Tibial artery (tissue), 4 donors: Measurements from ENCODE around the gene NCAPD2.

Source experiments
- DNase-seq, 2 donors: peaks; one replicate each; pipeline ENCODE4 v3.0.0-alpha.2; 2019
- H3K27ac ChIP-seq, 2 donors: fragments of 200-600 bp; sonication (generic) in 1 of 2; 1 replicate in 1 of 2; 2 replicates in 1 of 2; pipeline ENCODE4 v1.5.1; 2018 to 2019; ENCODE audit warnings: mild to moderate bottlenecking in 1 of 2
- H3K27me3 ChIP-seq, 2 donors: fragments of 200-600 bp; sonication (generic) in 1 of 2; one replicate each; pipeline versions ENCODE4 v1.5.1 to v1.6.0; 2016 to 2019
- H3K36me3 ChIP-seq, 3 donors: fragments of 200-600 bp; sonication (generic) in 2 of 3; one replicate each; pipeline ENCODE4 v1.5.1; 2016 to 2019; ENCODE audit warnings: mild to moderate bottlenecking in 2 of 3
- H3K4me1 ChIP-seq, 4 donors: fragments of 200-600 bp; sonication (generic) in 2 of 4; 1 replicate in 3 of 4; 2 replicates in 1 of 4; pipeline ENCODE4 v1.5.1; 2016 to 2019
- H3K4me3 ChIP-seq, 2 donors: fragments of 200-600 bp; sonication (generic) in 1 of 2; 1 replicate in 1 of 2; 2 replicates in 1 of 2; pipeline ENCODE4 v1.5.1; 2018 to 2019; ENCODE audit warnings: mild to moderate bottlenecking in 2 of 2
- H3K9me3 ChIP-seq, 3 donors: fragments of 200-600 bp; sonication (generic) in 1 of 3; one replicate each; pipeline ENCODE4 v1.5.1; 2016 to 2019
- intact Hi-C: fragments of 100-400 bp; cut with DNase I; formaldehyde crosslinking; loops from one replicate; pipeline ENCODE4 v1.15.0; 2023; ENCODE audit warnings: low total_unique reads
- TF ChIP-seq, protein P1 (sequence below), 2 experiments: fragments of 200-600 bp in 1 of 2; fragments of 450-650 bp in 1 of 2; IDR thresholded peaks; one replicate each; pipeline ENCODE4 v1.5.1; 2017 to 2019; ENCODE audit warnings: antibody characterized with exemption in 2 of 2, mild to moderate bottlenecking in 1 of 2, moderate library complexity in 1 of 2

Gene NCAPD2

DNA sequence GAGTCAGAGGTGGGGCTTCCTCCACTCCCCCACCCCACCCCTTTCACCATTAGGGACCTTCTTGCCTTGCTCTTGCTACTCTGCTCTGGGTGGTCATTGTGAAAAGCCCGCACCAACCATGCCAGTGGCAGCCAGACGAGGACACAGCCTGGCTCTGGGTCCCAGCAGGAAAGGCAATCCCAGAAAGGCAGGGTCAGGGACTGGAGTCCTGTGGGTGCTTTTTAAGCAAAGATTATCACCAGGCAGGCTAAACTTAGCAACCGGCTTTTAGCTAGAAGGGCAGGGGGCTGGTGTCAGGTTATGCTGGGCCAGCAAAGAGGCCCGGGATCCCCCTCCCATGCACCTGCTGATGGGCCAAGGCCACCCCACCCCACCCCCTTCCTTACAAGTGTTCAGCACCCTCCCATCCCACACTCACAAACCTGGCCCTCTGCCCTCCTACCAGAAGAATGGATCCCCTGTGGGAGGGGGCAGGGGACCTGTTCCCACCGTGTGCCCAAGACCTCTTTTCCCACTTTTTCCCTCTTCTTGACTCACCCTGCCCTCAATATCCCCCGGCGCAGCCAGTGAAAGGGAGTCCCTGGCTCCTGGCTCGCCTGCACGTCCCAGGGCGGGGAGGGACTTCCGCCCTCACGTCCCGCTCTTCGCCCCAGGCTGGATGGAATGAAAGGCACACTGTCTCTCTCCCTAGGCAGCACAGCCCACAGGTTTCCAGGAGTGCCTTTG, 39.2 kb downstream of the NCAPD2 start:
- H3K36me3 ChIP-seq: peaks cover 41 to 56% (median 56%) of the 10 kb centered on the region in 3 donors

DNA sequence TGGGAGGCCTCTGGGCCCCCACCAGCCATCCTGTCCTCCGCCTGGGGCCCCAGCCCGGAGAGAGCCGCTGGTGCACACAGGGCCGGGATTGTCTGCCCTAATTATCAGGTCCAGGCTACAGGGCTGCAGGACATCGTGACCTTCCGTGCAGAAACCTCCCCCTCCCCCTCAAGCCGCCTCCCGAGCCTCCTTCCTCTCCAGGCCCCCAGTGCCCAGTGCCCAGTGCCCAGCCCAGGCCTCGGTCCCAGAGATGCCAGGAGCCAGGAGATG, 39.7 kb downstream of the NCAPD2 start:
- no peaks in the 10 kb centered on the region for H3K9me3 ChIP-seq
- H3K27me3 ChIP-seq: no peaks in the 10 kb centered on the region
- TF ChIP-seq, protein P1, sequence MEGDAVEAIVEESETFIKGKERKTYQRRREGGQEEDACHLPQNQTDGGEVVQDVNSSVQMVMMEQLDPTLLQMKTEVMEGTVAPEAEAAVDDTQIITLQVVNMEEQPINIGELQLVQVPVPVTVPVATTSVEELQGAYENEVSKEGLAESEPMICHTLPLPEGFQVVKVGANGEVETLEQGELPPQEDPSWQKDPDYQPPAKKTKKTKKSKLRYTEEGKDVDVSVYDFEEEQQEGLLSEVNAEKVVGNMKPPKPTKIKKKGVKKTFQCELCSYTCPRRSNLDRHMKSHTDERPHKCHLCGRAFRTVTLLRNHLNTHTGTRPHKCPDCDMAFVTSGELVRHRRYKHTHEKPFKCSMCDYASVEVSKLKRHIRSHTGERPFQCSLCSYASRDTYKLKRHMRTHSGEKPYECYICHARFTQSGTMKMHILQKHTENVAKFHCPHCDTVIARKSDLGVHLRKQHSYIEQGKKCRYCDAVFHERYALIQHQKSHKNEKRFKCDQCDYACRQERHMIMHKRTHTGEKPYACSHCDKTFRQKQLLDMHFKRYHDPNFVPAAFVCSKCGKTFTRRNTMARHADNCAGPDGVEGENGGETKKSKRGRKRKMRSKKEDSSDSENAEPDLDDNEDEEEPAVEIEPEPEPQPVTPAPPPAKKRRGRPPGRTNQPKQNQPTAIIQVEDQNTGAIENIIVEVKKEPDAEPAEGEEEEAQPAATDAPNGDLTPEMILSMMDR (IDR thresholded peaks at IDR 0.05): no peak
- peaks cover 43 to 56% (median 56%) of the 10 kb centered on the region in 3 donors for H3K36me3 ChIP-seq
- peak overlapping the region; percentile 81 to 98 for H3K4me3 ChIP-seq
- H3K27ac ChIP-seq: peak overlapping the region; percentile 95 to 98
- intact Hi-C loops: loop anchor here (5.0 to 10.0 kb wide), 3 partner anchors 41 to 319 kb away; partner anchors contain the start of genes MRPL51, NCAPD2 and TNFRSF1A
- no peak for DNase-seq
- H3K4me1 ChIP-seq: peaks cover 0 to 51% (median 43%) of the 10 kb centered on the region in 4 donors

More for the DNA sequence above, 39.2 kb downstream of the NCAPD2 start:
- Histone ChIP-seq H3K9me3 (no peaks in the 10 kb centered on the region), H3K27ac (peak overlapping the region; percentile 95 to 98), H3K4me3 (peak overlapping the region; percentile 81 to 98), H3K27me3 (no peaks in the 10 kb centered on the region), H3K4me1 (peaks cover 0 to 49% (median 43%) of the 10 kb centered on the region in 4 donors)
- peak; percentile 70 to 90 for DNase-seq
- intact Hi-C loops: loop anchor here (5.0 to 10.0 kb wide), 3 partner anchors 41 to 318 kb away; partner anchors contain the start of genes MRPL51, NCAPD2 and TNFRSF1A
- TF ChIP-seq, protein P1 (IDR thresholded peaks at IDR 0.05): no peak

DNA sequence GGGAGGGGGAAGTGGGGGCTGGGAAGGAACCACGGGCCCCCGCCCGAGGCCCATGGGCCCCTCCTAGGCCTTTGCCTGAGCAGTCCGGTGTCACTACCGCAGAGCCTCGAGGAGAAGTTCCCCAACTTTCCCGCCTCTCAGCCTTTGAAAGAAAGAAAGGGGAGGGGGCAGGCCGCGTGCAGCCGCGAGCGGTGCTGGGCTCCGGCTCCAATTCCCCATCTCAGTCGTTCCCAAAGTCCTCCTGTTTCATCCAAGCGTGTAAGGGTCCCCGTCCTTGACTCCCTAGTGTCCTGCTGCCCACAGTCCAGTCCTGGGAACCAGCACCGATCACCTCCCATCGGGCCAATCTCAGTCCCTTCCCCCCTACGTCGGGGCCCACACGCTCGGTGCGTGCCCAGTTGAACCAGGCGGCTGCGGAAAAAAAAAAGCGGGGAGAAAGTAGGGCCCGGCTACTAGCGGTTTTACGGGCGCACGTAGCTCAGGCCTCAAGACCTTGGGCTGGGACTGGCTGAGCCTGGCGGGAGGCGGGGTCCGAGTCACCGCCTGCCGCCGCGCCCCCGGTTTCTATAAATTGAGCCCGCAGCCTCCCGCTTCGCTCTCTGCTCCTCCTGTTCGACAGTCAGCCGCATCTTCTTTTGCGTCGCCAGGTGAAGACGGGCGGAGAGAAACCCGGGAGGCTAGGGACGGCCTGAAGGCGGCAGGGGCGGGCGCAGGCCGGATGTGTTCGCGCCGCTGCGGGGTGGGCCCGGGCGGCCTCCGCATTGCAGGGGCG, 40.2 kb downstream of the NCAPD2 start, which contains the start of gene GAPDH:
GAPDH (plus strand) TSS at position 595 of the 772 bp plus-strand sequence. CDS start 316 bp downstream, outside the sequence.
- no peaks in the 10 kb centered on the region for H3K27me3 ChIP-seq

DNA sequence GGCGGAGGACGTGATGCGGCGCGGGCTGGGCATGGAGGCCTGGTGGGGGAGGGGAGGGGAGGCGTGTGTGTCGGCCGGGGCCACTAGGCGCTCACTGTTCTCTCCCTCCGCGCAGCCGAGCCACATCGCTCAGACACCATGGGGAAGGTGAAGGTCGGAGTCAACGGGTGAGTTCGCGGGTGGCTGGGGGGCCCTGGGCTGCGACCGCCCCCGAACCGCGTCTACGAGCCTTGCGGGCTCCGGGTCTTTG, 40.7 kb downstream of the NCAPD2 start:
- TF ChIP-seq, protein P1 (IDR thresholded peaks at IDR 0.05): no peak
- peak overlapping the region; percentile 95 to 98 for H3K27ac ChIP-seq
- no peaks in the 10 kb centered on the region for H3K9me3 ChIP-seq
- intact Hi-C loops: loop anchor here (2.0 to 10.0 kb wide), 4 partner anchors 42 to 320 kb away; partner anchors contain the start of genes MRPL51, NCAPD2 and TNFRSF1A
- H3K36me3 ChIP-seq: peaks cover 37 to 55% (median 47%) of the 10 kb centered on the region in 3 donors
- H3K4me3 ChIP-seq: peak overlapping the region; percentile 81 to 98
- peaks cover 0 to 51% (median 43%) of the 10 kb centered on the region in 4 donors for H3K4me1 ChIP-seq
- H3K27me3 ChIP-seq: no peaks in the 10 kb centered on the region
- DNase-seq: peak in 1 of 2 donors; percentile 77

More for the DNA sequence above, 40.2 kb downstream of the NCAPD2 start, which contains the start of gene GAPDH:
- TF ChIP-seq, protein P1 (IDR thresholded peaks at IDR 0.05): no peak
- peak within 1 kb of the TSS; percentile 95 to 98 for H3K27ac ChIP-seq
- intact Hi-C loops: loop anchor here (2.0 to 10.0 kb wide), 4 partner anchors 42 to 319 kb away; partner anchors contain the start of genes MRPL51, NCAPD2 and TNFRSF1A
- H3K4me3 ChIP-seq: peak within 1 kb of the TSS; percentile 81 to 98
- peaks cover 42 to 56% (median 52%) of the 10 kb centered on the region in 3 donors for H3K36me3 ChIP-seq
- H3K4me1 ChIP-seq: peaks cover 0 to 51% (median 43%) of the 10 kb centered on the region in 4 donors
- peak; percentile 86 to 97 for DNase-seq
- H3K9me3 ChIP-seq: no peaks in the 10 kb centered on the region

DNA sequence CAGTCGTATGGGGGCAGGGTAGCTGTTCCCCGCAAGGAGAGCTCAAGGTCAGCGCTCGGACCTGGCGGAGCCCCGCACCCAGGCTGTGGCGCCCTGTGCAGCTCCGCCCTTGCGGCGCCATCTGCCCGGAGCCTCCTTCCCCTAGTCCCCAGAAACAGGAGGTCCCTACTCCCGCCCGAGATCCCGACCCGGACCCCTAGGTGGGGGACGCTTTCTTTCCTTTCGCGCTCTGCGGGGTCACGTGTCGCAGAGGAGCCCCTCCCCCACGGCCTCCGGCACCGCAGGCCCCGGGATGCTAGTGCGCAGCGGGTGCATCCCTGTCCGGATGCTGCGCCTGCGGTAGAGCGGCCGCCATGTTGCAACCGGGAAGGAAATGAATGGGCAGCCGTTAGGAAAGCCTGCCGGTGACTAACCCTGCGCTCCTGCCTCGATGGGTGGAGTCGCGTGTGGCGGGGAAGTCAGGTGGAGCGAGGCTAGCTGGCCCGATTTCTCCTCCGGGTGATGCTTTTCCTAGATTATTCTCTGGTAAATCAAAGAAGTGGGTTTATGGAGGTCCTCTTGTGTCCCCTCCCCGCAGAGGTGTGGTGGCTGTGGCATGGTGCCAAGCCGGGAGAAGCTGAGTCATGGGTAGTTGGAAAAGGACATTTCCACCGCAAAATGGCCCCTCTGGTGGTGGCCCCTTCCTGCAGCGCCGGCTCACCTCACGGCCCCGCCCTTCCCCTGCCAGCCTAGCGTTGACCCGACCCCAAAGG, 41.2 kb downstream of the NCAPD2 start:
- no peaks in the 10 kb centered on the region for H3K9me3 ChIP-seq

More for the DNA sequence above, 41.2 kb downstream of the NCAPD2 start:
- no peaks in the 10 kb centered on the region for H3K27me3 ChIP-seq
- TF ChIP-seq, protein P1 (IDR thresholded peaks at IDR 0.05): no peak
- H3K27ac ChIP-seq: peak overlapping the region; percentile 95 to 98
- intact Hi-C loops: loop anchor here (2.0 to 10.0 kb wide), 4 partner anchors 43 to 320 kb away; partner anchors contain the start of genes MRPL51, NCAPD2 and TNFRSF1A
- peaks cover 0 to 55% (median 46%) of the 10 kb centered on the region in 4 donors for H3K4me1 ChIP-seq
- H3K4me3 ChIP-seq: peak overlapping the region; percentile 81 to 98
- peaks cover 32 to 55% (median 42%) of the 10 kb centered on the region in 3 donors for H3K36me3 ChIP-seq
- DNase-seq: peak; percentile 86 to 92
